DMS53 treated with DMSO at 0.1 percent for 48 hours (cell line): ENCODE results near the gene CREB3L2.
"Not testable (repeated sequence)": the region's sequence is repeated elsewhere in the genome, so short reads cannot be mapped to it uniquely, and the experiment has no call there.

Source experiments
- DNase-seq: peaks from one replicate; lab custom pipeline; 2025; ENCODE audit not compliant: unreplicated experiment; lab: John Stamatoyannopoulos, UW

The CREB3L2 gene

DNA sequence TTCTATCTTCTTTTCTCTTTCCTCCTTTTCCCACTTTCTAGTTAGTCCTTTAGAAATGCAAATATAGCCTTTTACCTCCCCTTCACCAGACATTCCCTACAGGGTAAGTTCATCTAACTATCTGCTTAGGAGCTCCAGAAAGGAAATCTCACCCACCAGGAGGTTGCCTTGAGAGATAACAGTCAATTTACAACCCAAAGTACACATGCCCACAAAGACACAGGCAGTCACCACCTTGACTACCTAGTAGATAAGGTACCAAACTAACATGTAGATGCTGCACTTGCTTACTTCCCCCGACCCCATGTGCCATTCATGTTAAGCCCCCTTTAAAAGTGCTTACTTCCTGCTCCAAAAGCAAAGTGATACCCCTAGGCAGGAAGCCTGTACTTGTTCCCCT lies 12.8 kb upstream of the CREB3L2 start:
- DNase-seq = no peak

DNA sequence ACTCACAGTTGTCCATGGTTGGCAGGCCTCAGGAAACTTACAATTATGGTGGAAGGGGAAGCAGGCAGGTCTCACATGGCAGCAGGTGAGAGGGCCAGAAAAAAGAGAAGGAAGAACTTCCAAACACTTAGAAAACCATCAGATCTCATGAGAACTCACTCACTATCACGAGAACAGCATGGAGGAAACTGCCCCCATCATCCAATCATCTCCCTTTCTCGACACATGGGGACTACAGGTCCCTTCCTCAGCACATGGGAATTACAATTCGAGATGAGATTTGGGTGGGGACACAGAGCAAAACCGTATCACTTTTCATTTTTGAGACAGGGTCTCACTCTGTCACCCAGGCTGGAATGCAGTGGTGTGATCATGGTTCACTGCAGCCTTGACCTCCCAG lies 12.3 kb upstream of the CREB3L2 start:
- not testable (repeated sequence) for DNase-seq

- no peak for DNase-seq
Measured at GRCh38 chr7:138009350-138009653, 7.4 kb upstream of the CREB3L2 start.

- peak; percentile 75 for DNase-seq
Measured at GRCh38 chr7:138008588-138009349, 6.9 kb upstream of the CREB3L2 start.

DNA sequence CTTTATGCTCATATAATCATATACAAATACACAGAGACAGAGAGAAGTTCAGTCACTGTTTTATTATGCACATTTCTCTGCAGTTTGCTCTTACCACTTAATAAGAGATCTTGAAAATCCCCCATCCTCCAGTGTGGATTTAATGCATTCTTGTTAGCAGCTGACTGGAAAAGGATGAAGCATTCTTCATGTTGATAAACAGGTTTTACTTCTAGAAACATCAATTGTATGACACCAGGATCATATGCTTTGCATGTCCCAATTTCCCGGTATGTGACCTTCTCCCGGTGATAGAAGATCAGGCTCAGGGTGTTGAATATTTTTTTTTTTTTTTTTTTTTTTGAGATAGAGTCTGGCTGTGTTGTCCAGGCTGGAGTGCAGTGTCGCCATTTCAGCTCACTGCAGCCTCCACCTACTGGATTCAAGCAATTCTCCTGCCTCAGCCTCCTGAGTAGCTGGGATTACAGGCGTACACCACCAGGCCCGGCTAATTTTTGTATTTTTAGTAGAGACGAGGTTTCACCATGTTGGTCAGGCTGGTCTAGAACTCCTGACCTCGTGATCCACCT lies 6.2 kb upstream of the CREB3L2 start:
- peak; percentile 15 for DNase-seq

DNA sequence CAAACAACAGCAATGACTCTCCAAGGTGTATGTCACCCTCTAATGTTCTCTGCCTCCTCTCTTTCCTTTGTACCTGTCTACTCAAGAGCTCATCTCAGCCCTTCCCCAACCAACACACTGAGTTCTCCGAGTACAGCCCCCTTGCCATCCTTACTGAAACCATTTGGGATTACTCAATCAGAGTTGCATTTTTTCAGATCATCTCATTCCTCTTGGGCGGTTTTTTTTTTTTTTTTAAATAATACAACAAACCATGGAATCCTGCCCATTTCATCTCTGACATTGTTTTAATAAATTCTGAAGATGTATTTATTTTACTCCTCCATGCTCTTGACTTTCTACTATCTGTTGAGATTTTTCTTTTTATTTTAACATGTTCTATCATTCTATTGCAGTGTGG lies 4.2 kb upstream of the CREB3L2 start:
- DNase-seq = no peak

DNA sequence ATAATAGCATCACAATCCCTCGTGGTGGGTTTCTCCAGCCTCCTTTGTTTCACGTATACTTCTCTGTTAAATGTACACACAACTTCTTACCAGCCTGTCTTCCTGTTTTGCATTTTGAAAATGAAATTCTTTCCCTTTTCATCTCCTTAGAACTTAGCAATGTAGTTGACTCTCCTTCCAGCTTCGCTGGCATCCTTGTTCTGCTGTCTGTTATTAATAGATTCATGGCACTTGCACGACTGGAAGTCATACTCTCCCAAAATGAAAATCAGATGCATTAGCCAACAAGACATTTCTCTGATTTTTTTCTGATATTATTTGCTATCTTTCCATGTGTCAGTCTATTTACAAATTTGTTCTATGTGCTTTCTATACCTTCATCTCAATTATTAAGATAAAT lies 3.0 kb upstream of the CREB3L2 start:
- no peak for DNase-seq

DNA sequence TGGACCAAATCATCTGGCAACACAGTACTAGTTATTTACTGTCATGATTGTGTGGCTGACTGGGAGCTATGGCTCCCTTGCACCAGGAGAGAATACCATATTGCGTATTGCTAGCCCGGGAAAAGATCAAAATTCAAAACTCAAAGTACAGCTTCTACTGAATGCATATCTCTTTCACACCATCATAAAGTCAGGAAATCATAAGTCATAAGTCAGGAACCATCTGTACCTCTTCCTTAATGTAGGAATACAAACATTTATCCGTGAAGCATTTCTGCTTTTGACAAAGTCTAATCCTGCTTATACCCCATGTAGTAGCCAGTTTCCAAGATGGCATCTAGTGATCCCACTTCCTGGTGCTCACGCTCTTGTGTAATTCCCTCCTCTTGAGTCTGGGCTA lies 2.2 kb upstream of the CREB3L2 start:
- no peak for DNase-seq

DNA sequence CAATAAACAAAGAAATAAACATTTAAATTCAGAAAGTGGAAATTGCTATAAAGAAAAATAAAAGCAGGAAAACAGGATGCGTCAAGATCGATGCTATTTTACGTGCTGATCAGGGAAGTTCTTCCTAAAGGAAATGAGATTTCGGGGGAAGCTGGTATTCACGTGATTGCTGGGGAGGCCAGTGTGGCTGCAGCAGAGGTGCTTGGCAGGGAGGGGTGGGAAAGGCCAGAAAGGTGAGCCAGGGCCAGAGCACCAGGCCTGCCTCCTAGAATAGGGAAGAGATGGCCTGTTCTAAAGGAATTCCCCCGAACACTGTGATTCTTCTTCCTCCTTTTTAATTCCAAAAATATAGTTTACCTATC lies 923 bp upstream of the CREB3L2 start:
- DNase-seq = no peak

- DNase-seq = peak; percentile 99
Measured at GRCh38 chr7:138002096-138002827, 376 bp upstream of the CREB3L2 start.

DNA sequence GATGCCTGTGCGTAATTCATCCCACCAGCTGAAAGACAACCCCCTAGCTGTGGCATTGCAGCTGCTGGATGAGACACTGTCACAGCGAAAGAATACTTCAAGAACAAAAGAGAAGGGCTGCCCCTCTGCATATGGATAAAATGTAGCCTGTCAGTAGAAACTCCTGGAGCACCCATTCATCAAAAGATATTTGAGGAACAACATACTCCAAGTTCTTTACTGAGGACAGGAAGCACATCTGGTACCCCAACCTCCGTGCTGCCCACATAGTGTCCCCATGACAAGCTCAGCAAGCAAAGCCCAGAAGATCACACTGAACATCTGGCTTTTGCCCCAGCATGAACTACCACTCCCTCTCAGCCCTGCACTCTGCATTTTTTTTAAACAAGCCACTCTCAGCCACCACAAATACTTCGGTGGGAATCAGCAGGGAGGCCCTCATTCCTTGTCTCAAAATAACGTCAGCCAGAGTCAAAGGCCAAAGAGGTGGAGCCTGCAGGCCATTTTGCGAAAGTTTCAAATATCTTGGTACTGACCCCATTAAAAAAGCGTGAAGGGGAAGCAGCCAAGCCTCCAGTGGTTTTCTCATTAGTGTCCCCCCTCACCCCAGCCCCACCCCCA lies 1.7 kb downstream of the CREB3L2 start:
- no peak for DNase-seq

GRCh38 chr7:137999496-138000080 lies 2.3 kb downstream of the CREB3L2 start:
- DNase-seq = no peak

DNA sequence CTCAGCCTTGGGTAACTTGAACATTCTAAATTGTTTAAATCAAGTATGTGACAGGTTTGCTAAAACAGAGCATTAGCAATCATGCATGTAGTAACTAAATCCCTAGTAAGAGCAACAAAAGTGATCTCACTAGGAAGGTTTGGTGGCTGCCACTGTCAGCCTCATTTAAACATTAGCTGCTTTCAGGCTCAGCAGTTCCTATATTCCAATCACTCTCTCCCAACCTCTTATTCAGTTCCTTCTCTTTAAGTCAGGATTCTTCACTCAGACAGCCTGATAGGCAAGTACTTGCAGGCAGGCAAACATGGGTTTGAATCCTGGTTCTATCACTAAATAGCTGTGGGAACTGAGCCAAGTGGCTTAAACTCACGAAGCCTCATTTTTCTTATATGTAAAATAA lies 3.6 kb downstream of the CREB3L2 start:
- no peak for DNase-seq

GRCh38 chr7:137996871-137997270 lies 5.0 kb downstream of the CREB3L2 start:
- no peak for DNase-seq

DNA sequence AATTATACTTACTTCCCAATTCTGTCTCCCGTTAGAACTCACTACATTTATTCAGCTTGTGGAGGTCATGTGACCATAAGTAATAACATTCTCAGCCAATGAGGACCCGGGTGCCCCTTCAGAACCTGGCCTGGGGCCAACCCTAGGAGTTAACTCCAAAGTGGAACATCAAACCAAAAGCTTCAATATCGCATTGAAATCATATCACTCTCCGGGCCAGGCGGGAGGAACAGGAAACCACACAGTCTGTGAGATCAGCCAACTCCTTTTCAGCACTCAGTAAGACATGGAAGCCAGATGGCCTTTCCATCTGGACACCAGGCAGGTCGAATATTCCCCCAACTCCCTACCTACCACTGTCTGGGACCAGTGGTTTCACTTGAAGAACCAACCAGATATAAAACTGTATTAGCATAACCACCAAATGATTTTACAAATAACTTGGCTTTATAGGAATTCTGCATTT lies 5.5 kb downstream of the CREB3L2 start:
- DNase-seq = no peak

GRCh38 chr7:137994216-137994615 lies 7.7 kb downstream of the CREB3L2 start:
- no peak for DNase-seq

DNA sequence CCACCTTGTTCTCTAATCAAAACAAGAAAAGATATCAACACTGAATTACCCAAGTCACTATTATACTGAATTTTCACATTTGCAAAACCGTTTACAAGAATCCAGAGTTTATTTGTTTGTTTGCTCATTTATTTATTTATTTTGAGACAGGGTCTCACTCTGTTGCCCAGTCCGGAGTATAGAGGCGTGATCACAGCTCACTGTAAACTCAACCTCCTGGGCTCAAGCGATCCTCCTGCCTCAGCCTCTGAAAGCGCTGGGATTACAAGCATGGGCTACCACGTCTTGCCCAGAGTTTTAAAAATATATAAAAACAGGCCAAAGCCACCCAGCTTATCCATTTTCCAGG lies 8.5 kb downstream of the CREB3L2 start:
- DNase-seq = no peak

- peak; percentile 23 for DNase-seq
Measured at GRCh38 chr7:137992550-137993394, 9.1 kb downstream of the CREB3L2 start.

DNA sequence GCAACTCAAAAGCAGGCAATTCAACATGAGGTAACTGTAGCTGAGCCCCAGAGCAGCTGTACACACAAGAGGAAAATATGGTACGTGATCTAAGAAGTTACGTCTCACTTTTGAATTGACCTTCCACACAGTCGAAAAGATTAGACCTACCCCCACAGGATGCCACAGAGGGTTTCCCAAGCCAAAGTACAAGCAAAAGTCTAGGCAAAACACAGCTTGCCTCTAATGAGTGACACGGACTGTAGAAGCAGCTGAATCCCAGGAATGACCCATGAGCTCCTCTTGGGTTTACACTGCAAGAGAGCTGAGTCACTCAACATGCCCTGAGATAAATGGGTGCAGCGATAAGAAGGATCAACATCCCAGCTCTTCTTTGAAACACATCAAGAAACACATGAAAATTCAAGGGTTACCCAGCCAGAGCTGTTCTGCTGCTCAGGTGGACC lies 9.8 kb downstream of the CREB3L2 start:
- DNase-seq = no peak

DNA sequence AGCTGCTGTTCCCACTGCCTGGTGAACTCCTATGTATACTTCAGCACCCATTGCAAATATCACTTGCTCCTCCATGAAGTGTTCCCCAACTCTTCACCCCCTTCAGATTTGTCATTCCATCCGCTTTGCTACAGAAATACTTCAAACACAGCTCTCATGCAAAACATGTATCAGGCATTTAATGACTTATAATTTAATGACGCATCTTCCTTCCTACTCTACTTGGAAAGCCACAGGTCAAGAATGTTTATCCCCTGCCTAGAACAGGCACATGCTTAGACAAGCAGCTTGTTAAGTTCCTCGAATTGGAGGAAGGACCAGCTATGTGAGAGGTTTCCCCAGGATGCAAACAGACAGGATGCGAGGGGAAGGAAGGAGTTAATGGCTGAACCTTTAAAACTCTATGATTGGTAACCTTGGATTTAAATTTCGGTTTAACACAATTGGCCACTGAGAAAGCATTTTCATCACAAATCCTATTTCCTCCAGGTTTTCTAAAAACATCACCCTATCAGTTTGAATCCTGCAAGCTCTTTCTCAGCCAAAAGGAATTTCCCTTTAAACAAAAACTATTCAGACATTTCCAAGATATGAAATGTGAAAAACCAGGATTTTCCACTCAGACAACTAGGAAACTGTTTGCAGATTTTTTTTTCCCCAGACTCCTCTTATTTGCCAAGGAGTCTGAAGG lies 11.5 kb downstream of the CREB3L2 start:
- no peak for DNase-seq
